Myocyte (in vitro differentiated cells): ENCODE results near the gene SLN. TPM values are rescaled to one million over a fixed set of nuclear protein-coding genes. Genes with fewer than 3 reads are reported as not detected.

Experiments
- total RNA-seq: library from RNA; depleted of rRNA; stranded (reverse); fragments of >200 nt; gene quantifications from 2 replicates; pipeline ENCODE4 v1.2.3, GENCODE V29; 2014

Gene SLN
- total RNA-seq, 1 donor from 2014 or later = 84.1 TPM

Other genes with a start within 250 kb of the SLN start
- 4.9 and 7.1 TPM in 2 replicates for gene ALKBH8, start 146.3 kb downstream of the SLN start, total RNA-seq
- gene ELMOD1, start 120.9 kb downstream of the SLN start, total RNA-seq = 3.5 and 9.3 TPM in 2 replicates
- 0.29 and 0.52 TPM in 2 replicates for gene SLC35F2, start 146.7 kb upstream of the SLN start, total RNA-seq
- gene RAB39A, start 216.4 kb upstream of the SLN start, total RNA-seq = not detected in 2 replicates